ENCODE data around the gene VPS39.

- TF ChIP-seq, protein P1, sequence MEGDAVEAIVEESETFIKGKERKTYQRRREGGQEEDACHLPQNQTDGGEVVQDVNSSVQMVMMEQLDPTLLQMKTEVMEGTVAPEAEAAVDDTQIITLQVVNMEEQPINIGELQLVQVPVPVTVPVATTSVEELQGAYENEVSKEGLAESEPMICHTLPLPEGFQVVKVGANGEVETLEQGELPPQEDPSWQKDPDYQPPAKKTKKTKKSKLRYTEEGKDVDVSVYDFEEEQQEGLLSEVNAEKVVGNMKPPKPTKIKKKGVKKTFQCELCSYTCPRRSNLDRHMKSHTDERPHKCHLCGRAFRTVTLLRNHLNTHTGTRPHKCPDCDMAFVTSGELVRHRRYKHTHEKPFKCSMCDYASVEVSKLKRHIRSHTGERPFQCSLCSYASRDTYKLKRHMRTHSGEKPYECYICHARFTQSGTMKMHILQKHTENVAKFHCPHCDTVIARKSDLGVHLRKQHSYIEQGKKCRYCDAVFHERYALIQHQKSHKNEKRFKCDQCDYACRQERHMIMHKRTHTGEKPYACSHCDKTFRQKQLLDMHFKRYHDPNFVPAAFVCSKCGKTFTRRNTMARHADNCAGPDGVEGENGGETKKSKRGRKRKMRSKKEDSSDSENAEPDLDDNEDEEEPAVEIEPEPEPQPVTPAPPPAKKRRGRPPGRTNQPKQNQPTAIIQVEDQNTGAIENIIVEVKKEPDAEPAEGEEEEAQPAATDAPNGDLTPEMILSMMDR (IDR thresholded peaks at IDR 0.05; ENCODE audit: low read depth, low read length, poor library complexity, severe bottlenecking) = peak; percentile 83
- TF ChIP-seq EZH2phosphoT487 (IDR thresholded peaks at IDR 0.05; ENCODE audit: borderline replicate concordance, low read length) = no peak
Measured at GRCh38 chr15:42133886-42134502, 74.1 kb downstream of the VPS39 start.
